Stimulated activated naive CD8-positive, alpha-beta T cell treated with anti-CD3 and anti-CD28 coated beads, Interleukin-15, Interleukin-2, amounts not matched to agents 100 U/mL and 50 U/mL, for 24 hours (primary cell): ENCODE results near the gene RASGRF2.
"Not testable (repeated sequence)": the region's sequence is repeated elsewhere in the genome, so short reads cannot be mapped to it uniquely, and the experiment has no call there.

Source experiments
- ATAC-seq: fragments of 150-1000 bp; cut with Tn5 transposase; one replicate; pipeline ENCODE4 v1.10.0; 2021
- DNase-seq: peaks from one replicate; pipeline ENCODE4 v3.0.0; 2021

The RASGRF2 gene

DNA sequence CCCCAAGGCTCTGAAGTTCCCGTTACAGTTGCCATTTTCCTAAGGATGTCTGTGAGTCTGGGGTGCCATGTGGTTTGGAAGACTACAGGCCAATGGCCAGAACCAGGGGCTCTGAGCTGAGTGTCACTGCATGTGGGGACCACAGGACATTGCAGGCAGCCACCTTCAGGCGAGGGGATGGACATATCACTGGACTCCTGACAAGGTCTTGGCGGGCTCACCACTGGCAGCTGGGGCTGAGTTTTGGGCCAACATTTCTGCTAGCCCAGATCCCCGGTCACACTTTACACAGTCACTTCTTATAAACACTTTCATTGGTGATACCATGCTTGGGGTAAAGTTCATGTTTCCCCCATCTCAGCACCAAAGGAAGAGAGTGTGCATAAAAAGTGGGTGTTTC lies 109.8 kb downstream of the RASGRF2 start:
- DNase-seq (no peak), ATAC-seq (no peak)

DNA sequence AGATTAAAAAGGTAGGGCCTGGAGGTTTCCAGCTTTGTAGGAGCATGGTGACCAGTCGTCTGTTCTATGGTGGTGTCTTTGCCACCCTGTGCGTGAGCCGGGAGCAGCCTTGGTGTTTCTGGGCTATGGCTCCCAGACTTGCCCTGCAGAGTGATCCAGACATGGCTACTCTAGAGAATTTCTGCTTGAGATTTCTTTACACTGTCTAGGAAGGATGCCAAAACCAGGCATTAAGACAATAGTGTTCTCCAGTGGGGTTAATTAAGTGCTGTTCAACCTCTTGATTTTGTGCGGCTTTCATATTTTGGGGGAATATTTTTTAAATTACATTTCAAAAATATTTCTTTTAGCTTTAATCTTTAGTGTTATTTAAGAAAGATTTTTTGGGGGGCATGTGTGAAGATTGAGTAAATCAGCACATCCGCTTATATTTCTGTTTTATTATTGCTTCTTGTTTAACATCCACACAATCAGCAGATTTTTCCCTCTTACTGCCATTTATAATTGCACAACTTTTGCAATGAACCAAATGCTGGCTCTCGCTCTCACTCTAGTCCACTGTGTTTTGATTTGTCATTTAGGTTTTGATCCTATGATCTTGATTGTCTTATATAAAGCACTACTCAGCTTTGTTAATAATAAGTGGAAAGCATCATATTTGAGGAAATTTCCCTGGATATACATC lies 110.5 kb downstream of the RASGRF2 start:
- DNase-seq (no peak), ATAC-seq (no peak)

DNA sequence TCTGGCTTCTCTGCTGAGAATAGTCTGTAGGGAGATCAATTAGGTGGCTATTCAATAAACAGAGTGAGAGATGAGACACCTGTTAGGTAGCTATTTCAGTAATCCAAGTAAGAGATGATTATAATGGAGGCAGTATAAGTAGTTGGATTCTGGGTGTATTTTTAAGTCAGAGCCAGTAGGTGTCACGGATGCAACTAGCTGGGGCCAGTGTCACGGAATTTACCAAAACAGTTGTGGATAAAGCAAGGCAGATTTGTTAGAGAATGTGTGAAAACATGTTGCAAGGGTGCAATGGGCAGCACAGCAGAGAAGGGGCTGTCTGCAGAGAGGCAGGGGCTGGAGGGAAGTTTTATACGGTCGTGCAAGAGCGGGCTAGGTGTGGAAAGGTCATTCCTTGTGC lies 114.9 kb downstream of the RASGRF2 start:
- ATAC-seq (no peak), DNase-seq (no peak)

DNA sequence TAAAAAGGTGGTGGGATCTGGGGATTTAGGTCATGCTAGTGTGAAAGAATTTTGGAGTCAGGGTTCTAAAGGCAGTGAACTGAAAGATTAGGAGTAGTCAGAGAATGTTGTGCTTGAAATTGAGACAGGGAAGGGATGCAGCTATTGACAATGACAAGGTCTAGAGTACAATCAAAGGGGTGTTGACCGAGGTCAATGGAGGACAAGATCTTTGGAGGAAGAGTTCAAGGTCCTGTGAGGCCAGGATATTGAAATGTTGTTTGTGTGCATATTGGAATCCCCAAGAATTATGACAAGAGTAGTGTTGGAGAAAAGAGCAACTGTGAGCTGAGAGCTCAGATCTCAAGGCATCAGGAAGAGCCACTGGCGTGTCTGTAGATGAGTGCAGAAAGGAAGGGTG lies 116.9 kb downstream of the RASGRF2 start:
- DNase-seq (no peak), ATAC-seq (no peak)

DNA sequence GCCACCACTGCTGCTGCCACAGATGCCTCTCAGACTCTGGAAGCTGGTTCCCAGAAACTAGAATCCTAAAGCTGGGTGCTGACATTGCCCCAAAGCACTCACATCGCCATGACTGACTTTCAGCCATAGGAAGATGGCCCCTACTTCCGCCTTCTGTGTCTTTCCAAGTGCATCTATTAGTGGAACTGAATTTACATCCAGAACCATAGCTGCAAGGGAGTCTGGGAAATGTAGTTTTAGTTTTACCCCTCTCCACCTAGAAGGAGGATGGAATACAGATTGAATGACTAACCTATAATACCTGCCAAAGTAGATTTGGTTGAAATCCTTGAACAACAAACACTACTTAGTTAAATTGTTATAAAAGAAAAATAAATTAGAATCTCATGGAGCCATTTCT lies 118.8 kb downstream of the RASGRF2 start:
- no peak for DNase-seq
- no peak for ATAC-seq

DNA sequence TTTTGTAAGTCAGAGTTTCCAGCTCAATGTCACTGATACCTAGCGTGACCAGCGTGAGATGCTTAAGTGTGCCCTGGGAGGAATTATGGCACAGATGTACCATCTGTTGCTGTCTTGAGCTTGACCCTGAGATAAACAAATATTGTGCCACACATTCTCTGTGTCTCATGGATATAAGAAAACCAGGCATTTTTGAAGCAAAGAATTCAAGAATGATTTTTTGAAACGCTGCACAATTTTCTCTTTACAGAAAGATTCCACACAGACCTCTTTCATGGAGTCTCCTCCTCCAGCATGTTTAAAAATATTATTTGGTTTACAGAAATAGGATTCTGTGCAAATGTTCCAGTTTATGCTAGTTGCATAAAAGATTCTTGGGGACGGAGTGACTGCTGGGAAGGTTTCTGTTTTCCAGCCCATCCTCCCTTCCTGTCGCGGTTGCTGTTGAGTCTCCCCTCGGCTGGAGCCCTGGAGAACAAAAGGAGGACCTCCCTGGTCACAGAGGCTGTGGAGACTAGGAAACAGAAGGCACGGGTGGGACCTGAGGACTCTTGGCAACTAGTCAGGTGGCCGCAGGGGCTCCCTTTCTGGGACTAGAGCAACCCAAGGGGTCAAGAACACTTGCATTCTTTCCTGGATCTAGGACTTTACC lies 120.8 kb downstream of the RASGRF2 start:
- DNase-seq (no peak), ATAC-seq (no peak)

DNA sequence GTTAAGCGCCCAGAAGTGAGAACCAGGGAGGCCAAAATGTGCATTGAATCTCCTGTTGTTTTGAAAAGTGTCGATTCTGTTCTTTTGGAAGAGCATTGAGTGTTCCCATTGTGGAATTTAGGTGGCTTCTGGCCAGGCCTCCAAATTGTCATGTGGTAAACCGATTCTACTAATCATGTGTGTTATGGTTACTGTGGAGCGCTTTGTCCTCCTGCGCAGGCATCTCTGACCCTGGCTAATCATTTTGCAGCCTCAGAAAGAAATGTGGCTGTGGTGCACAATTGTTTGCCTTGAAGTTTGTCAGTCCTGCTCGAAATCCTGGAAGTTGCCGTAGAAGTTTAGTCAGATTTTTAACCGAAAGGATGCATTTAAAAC lies 121.3 kb downstream of the RASGRF2 start:
- no peak for ATAC-seq
- no peak for DNase-seq

DNA sequence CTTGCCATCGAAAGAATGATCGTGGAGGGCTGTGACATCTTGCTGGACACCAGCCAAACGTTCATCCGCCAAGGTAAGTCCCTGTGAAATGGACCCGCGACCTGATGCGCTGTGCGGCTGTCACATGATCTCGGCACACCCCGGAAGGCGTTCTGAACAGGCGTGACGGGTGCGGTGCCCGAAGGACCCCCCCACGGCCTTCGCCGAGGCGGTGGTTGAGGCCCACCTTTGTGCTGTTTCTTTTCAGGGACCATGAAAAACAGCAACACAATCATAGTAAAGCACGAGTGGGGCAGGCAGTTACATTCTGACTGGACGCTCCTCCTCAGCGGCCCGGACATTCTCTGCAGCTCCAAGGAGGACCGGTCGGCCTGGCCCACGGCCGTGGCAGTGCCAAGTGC lies 126.7 kb downstream of the RASGRF2 start:
- ATAC-seq (no peak), DNase-seq (no peak)

DNA sequence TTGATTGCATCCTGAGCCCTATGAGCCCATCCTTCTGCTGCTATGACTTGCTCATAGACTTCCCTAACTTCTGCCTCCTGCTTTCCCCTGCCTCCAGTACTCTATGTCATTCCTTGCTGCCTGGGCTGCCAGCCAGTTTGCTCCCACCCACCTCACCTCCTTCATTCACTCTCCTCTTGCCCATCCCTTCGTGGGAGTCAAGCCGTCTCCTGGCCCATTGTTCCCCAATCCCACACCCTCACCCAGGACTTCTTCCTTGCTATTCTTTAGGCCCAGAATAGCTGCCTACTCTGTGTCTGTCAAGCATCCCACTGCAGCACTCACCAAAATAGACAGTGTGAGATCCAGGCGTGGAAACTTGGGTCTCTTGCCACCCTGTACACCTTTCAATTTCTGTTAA lies 131.0 kb downstream of the RASGRF2 start:
- DNase-seq (no peak), ATAC-seq (no peak)

DNA sequence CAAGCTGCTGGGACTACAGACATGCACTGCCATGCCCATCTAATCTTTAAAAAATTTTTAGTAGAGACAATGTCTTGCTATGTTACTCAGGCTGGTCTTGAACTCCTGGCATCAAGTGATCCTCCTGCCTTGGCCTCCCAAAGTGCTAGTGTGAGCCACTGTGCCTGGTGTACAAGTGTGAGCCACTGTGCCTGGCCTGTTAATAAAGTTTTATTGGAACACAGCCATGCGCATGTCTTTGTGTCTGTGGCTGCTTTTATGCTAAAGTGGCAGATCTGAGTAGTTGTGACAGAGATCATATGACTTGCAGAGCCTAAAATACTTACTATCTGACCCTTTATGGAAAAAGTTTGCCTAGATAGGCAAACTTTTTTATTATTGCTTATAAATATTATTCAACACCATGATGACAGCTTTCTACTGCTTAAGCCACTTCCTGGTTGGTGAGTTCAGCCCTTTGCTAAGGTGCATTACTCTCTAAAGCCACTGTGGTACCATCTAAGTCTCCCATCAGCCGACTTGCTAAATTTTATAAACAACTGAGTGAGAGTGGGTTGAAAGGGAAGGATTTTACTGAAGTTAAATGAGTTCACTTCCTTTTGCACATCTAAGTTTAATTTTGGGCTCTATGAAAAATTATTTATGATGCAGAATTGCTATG lies 133.5 kb downstream of the RASGRF2 start:
- ATAC-seq: no peak

DNA sequence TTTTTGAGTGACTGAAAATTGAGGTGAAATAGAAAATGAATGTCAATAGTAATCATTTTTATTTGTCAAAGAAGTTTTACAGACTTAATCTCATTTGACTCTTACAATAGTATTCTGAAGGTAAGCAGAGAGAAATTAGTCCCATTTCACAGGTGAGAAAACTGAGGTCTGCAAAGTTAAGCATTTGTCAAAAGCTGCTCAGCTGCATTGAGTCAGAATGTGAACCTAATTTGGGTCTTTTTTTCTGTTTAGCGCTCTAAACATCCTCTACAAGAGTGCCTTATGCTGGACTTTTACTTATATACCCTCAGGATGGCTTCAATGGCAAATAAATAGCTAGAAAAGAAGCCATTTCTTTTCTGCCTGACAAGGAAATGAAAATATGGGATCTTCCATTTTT lies 135.7 kb downstream of the RASGRF2 start:
- ATAC-seq (no peak), DNase-seq (no peak)

More for the DNA sequence above, 133.5 kb downstream of the RASGRF2 start:
- no peak for DNase-seq

DNA sequence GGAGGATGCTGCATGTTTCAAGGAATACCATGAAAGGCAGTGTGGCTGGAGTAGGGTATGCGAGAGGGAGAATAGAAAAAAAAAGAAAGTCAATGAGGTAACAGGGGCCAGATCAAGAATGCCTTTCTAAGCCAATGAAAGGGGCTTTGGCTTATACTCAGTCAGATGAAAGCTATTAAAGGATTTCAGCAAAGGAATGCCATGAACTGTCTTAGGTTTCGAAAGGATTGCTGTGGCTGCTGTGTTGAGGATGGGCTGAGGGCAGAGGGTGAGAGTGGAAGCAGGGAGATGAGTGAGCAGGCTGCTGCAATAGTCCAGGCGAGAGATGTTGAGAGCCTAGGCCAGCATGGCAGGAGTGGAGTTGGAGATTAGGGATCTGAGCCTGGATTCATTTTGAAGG lies 137.6 kb downstream of the RASGRF2 start:
- ATAC-seq: no peak
- no peak for DNase-seq

DNA sequence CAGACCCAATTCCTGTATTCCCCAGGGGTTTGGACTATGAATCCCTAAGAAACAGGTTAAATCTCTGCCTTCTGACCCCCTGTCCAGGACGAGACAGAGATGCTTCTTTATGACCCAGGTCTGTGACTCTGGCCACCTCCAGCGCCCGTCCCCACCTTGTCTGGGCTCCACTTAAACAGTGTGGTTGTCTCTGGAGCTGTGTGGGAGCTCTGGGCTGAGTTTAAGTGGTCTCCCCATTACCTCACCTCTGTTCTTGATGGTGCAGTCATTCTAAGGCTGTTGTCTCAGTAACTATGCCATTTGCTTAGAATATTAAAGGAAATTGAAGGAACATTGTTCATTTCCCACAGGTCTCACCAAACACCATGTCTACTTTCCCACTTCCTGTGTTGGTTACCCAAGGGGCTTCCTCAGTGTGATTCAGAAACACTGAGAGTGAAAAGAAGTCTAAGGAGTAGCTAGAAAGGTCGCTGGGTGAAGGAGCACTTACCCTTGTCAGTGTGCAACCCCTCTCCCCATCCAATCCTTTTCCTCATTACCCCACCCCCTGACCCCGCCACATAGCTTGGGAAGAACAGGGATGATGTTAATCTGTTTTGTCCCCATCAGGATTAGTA lies 145.2 kb downstream of the RASGRF2 start:
- DNase-seq (peak; percentile 8), ATAC-seq (peak; percentile 57)

DNA sequence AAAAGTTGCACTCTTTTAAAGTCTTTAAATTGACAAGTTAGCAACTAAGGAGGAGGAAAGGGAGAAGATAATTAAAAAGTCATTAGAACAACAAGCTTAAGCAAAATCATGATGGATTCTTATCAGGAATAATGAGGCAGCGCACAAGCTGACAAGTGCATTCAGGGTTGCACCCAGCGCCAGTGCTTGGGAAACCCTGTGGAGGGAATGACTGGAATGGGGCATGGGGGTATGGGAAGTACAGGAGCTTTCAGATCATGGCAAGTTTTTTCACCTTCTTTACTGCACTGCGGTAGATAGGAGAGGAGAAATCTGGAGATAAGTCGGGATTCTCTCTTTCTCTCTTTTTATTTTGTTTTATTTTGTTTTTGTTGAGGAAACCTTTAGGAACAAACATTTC lies 155.1 kb downstream of the RASGRF2 start:
- DNase-seq (no peak), ATAC-seq (no peak)

DNA sequence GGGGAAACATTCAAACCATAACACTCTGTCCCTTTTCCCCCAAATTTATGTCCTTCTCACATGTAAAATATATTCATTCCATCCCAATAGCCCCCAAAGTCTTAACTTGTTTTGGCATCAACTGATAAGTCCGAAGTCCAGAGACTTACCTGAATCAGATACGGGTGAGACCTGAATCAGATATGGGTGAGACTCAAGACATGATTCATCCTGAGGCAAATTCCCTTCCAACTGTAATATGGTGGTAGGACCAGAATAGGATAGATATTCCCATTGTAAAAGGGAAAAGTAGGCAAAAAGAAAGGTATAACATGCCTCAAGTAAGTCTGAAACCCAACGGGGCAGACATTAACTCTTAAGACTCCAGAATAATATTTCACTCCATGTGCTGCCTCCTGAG lies 157.4 kb downstream of the RASGRF2 start:
- ATAC-seq: no peak
- DNase-seq: no peak

DNA sequence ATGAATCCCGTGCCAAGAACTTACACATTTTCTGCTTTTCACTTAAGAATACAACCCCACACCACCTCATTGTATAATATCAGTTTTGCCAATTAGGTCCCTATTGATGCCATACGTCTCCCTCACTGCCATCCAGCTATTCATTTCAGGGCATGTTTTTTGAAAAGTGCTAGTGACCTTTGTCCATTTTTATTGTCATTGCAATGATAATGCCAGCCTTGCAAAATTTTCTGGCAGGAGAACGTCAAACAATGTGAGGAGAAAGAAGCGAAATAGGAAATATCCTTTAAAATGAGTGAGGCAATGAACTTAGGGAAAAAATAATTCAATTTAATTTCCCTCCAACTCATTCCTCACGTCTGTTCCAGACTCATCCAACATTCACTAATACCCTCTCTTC lies 161.1 kb downstream of the RASGRF2 start:
- no peak for ATAC-seq
- DNase-seq: no peak

DNA sequence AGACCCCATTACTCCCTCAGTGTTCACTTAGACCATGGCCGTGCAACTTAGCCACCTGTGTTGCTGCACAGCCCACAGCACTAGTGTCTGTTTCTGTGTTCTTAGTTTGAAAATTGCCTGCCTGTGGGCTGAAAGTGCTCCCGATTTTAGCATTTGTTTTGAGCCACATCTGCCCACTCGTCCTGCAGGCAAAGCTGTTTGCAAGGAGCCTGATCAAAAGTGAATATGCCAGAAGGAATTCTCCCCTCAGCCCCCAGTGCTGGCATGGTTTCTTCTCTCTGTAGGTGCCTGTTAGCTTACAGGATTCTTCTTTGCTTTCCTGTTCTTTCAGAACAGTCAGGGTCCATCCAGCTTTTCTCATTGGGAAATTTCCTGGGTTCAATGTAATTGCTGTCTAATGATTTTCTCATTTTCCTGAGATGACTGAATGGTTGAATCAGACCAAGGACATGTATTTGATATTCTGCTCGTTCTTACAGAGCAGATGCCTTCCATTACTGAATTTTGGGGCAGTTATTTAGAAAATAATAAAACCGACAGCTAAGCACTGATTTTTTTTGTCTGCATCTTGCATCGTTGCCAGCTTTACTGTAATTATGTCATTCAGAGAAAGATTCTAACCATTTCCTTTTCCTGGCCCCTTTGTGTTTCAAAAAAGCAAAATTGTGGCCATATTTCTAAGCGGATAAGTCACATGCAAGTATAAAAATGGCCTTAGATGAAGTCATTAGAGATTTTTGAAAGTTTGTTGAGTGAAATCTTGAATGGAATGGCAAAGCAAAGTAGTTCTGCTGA lies 161.9 kb downstream of the RASGRF2 start:
- no peak for DNase-seq
- ATAC-seq: no peak

DNA sequence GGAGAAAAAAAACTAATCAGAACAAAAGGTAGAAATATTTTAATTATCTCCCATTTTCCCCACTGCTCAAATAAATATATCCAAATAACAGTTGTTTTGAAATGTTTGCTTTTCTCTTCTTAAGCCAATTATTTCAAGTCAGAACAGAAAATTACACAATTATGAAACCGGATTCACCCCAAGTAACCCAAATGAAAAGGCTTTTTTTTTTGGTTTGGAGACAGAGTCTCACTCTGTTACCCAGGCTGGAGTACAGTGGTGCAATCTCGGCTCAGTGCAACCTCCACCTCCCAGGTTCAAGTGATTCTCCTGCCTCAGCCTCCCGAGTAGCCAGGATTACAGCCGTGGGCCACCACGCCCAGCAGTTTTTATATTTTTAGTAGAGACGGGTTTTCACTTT lies 164.5 kb downstream of the RASGRF2 start:
- not testable (repeated sequence) for DNase-seq, ATAC-seq

DNA sequence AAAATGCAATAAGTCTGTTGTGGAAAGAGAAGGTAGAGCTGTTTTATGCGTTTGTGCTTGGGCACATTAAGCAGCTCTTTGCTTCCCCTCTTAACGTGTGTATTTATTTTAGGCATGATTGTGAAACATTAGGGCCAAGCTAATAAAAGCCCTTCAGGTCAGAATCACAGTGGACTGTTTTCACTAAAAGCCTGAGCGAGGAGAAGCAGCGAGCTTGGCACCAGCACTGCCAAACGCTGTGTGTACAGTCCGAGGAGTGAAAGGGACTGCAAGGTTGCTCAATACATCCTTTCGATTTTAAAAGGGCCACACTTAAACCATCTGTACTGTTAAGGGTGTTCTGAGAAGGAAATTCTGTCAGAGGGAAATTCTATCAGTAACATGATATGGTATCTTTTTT lies 165.8 kb downstream of the RASGRF2 start:
- ATAC-seq (no peak), DNase-seq (no peak)

DNA sequence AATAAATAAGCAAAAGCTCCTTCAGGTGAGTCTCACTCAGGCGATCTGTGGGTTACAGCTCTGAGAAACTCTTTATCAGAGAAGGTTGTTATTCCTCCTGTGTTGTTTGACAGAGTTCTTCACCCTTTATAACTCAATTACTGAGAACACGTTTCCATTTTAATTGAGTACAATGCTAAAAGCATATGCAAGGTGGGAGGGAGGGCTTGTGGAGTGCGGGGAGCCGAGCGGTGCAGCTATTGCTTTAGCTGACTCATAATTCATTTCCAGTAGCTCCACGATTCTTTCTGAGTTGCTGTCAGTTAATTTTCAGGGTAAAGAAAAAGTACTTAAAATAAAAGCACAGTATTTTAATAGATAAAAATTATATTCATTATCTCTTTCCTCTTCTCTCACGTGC lies 168.3 kb downstream of the RASGRF2 start:
- DNase-seq (no peak), ATAC-seq (no peak)

DNA sequence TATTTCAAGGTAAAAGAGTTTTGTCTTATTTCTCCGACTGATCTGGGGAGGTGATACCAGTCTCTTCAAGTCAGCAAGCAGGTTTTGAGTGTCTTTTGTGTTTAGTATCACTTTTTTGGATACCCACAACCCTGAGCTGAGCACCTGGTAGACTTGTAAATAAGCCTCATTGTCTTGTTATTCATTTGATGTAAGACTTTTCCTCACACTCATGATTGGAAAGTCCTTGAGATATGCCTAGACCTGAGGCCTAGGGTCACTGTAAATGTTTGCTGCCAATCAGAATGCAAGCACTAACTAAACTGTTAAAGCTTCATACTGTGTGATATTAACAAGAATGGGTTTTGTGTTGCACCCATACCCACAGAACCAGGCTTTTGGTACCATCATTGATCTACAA lies 172.2 kb downstream of the RASGRF2 start:
- ATAC-seq: no peak

DNA sequence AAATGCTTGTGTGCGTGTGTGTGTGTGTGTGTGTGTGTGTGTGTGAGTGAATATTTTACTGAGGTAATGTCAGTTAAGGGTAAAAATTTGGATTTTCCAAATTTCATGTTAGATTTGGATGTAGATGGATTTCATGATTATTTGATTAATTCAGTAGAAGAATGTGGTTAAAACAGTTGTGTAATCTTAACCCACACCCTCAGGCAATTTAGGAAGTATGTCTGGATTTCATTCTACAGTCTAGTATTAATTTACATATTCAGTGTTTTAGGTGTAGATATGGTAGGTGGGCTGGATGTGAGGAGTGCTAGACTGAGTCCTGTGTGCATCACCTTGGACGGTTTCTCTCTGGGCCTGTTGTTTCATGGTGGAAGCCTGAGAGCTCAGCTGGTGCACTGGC lies 173.9 kb downstream of the RASGRF2 start:
- no peak for DNase-seq
- no peak for ATAC-seq

More for the DNA sequence above, 172.2 kb downstream of the RASGRF2 start:
- no peak for DNase-seq
